Measurements from ENCODE around the gene ZNF423.

Gene ZNF423

DNA sequence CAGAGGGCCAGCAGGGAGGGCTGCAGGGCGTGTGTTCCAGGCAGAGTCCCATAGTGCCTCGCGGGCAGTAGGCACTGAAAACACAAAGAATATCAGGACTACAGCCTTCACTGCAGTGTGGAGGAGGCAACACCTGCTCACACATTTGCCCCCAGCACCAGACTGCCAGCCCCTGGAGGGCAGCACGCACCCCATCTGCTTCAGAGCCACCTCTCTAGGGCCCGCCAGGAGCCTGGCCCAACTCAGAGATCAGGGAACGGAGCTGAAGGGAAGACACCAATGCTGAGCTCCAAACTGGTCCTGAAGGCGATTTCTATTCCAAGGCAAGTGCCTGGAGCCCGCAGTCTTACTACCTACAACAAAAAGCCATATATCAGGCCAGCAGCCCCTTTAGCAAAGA, 130.3 kb downstream of the ZNF423 start:
- TF ChIP-seq, protein P1, sequence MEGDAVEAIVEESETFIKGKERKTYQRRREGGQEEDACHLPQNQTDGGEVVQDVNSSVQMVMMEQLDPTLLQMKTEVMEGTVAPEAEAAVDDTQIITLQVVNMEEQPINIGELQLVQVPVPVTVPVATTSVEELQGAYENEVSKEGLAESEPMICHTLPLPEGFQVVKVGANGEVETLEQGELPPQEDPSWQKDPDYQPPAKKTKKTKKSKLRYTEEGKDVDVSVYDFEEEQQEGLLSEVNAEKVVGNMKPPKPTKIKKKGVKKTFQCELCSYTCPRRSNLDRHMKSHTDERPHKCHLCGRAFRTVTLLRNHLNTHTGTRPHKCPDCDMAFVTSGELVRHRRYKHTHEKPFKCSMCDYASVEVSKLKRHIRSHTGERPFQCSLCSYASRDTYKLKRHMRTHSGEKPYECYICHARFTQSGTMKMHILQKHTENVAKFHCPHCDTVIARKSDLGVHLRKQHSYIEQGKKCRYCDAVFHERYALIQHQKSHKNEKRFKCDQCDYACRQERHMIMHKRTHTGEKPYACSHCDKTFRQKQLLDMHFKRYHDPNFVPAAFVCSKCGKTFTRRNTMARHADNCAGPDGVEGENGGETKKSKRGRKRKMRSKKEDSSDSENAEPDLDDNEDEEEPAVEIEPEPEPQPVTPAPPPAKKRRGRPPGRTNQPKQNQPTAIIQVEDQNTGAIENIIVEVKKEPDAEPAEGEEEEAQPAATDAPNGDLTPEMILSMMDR (IDR thresholded peaks at IDR 0.05; ENCODE audit: borderline replicate concordance, control extremely low read depth, extremely low read depth, insufficient read depth, missing control alignments): no peak
- in situ Hi-C loops (cut with MboI; ENCODE audit: low sequenced_read_pairs, unreplicated experiment): no loop called here
- no peak for DNase-seq (ENCODE audit: low spot score)

DNA sequence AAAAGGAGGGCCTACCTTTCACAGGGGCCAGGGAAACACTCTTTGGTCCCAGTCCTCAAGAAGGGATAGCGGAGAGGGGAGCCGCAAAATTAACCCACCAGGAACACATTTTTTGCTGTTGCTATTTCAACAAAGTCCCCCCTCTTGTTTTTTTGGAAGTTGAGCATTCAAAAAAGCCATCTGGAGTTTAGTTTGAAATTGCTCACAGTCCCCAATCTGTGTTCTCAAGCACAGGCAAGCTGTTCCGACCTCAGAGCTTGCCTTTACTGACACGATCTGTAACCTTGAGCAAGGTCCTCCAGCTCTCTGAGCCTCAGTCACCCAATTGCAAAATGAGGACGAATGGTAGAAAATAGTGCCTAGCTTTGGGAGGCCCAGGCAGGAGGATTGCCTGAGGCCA, 131.1 kb downstream of the ZNF423 start:
- TF ChIP-seq, protein P1 (IDR thresholded peaks at IDR 0.05; ENCODE audit: borderline replicate concordance, control extremely low read depth, extremely low read depth, insufficient read depth, missing control alignments): no peak
- no peak for DNase-seq (ENCODE audit: low spot score)
- in situ Hi-C loops (cut with MboI; ENCODE audit: low sequenced_read_pairs, unreplicated experiment): no loop called here

DNA sequence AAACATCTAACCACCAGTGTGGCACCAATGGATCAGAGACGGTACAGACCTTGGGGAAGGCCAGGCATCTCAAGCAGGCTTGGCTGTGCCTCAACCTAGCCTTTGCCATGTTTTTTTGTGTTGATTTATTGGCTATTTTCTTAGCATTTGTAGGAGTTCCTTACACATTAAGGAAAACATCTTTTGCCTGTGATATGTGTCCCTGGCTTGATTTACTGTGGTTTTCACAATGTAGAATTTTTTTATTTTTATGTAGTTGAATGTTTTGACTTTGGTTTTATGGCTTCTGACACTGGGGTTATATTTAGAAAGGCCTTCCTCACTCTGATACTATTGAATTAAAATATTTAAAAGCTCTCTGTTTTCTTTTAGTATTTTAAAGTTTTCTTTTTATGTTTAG, 132.6 kb downstream of the ZNF423 start:
- in situ Hi-C loops (cut with MboI; ENCODE audit: low sequenced_read_pairs, unreplicated experiment): no loop called here
- TF ChIP-seq, protein P1 (IDR thresholded peaks at IDR 0.05; ENCODE audit: borderline replicate concordance, control extremely low read depth, extremely low read depth, insufficient read depth, missing control alignments): no peak
- DNase-seq (ENCODE audit: low spot score): no peak

DNA sequence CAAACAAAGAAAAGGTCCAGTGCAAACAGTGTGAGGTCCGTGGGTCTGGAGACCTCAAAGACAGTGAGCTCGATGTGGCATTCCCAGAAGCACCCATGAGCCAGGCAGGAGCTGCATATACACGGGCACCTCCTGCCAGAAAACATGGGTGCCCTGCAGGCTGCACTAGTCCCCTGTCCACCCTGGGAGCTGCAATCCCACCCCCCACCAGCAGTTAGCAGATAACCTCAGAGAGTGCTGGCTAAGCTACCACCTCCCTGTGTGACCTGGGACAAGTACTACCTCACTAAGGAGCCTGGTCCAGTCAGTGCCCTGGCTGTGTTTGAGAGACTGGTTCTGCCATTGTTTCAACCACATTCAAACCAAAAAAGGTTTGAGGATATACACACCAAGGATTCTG, 135.7 kb downstream of the ZNF423 start:
- TF ChIP-seq, protein P1 (IDR thresholded peaks at IDR 0.05; ENCODE audit: borderline replicate concordance, control extremely low read depth, extremely low read depth, insufficient read depth, missing control alignments): no peak
- in situ Hi-C loops (cut with MboI; ENCODE audit: low sequenced_read_pairs, unreplicated experiment): no loop called here

DNA sequence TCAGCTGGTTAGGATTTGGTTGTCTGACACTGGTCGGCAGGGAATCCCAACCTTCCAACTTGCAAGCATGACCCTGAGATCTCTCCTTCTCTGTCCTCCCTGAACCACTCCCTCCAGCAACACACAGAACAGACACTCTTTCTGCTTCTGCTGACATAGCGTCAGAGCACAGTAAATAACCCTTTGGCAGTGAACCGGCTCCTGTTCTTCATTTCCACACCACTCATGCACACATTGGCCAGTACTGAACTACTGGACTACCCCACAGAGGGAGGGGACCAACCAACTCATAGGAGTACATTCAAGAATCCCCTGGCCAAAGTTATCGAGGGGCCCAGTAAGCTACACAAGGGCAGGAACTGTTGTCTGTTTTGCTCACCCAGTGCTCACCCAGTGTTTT, 138.2 kb downstream of the ZNF423 start:
- no peak for DNase-seq (ENCODE audit: low spot score)
- TF ChIP-seq, protein P1 (IDR thresholded peaks at IDR 0.05; ENCODE audit: borderline replicate concordance, control extremely low read depth, extremely low read depth, insufficient read depth, missing control alignments): no peak
- in situ Hi-C loops (cut with MboI; ENCODE audit: low sequenced_read_pairs, unreplicated experiment): no loop called here

More for the DNA sequence above, 135.7 kb downstream of the ZNF423 start:
- no peak for DNase-seq (ENCODE audit: low spot score)

DNA sequence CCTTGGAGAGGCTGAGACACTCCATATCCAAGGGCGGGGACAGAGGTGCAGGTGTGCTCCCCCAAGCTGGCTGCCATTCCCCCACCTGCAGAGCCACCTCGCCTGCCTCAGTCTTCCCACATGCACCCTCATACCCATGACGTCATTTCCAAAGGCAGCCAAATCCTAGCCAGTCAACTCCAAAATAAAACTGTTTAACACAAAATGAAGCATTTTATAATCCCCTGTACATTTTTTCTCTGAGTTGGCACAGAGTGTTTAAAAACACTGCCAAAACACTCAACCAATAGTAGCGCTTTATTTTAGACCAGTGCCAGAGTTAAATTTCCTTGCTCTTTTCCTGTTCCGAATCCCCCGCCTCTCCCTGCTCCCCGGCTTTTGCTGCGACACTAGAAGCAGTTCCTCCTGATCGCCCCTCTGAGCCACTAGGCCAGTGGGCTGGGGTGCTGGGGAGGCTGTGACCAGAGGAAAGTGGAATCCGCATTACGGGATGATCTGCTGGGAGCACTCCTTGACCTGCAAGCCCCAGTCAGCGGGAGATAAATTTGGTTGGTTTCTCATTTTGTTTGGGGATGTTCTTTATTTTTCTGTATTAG, 139.5 kb downstream of the ZNF423 start:
- DNase-seq (ENCODE audit: low spot score): no peak
- TF ChIP-seq, protein P1 (IDR thresholded peaks at IDR 0.05; ENCODE audit: borderline replicate concordance, control extremely low read depth, extremely low read depth, insufficient read depth, missing control alignments): no peak
- in situ Hi-C loops (cut with MboI; ENCODE audit: low sequenced_read_pairs, unreplicated experiment): no loop called here
